Endometrium (tissue), 2 donors: ENCODE measurements around the gene ALDH9A1.
A peak's percentile ranks its signal among the peaks of the same experiment; 100 is the strongest.
"Not testable (repeated sequence)": the region's sequence is repeated elsewhere in the genome, so short reads cannot be mapped to it uniquely, and the experiment has no call there.

Experiments used
- FAIRE-seq: peaks from 2 replicates; lab custom pipeline; 2012; peaks lifted over from hg19 to GRCh38; lab: Jason Lieb, UNC
- donor health status: control.
- donor health status: control.

The ALDH9A1 gene

GRCh38 chr1:165645654-165646366 lies 52.6 kb downstream of the ALDH9A1 start:
- FAIRE-seq, result no peak

GRCh38 chr1:165644064-165644735 lies 54.2 kb downstream of the ALDH9A1 start:
- FAIRE-seq, result no peak

- FAIRE-seq, result no peak
These were observed 57.0 kb downstream of the ALDH9A1 start for GRCh38 chr1:165641231-165641987.

- no peak for FAIRE-seq
These were observed 58.3 kb downstream of the ALDH9A1 start for GRCh38 chr1:165639821-165640623.

GRCh38 chr1:165638211-165638610 lies 60.2 kb downstream of the ALDH9A1 start:
- FAIRE-seq, result not testable (repeated sequence)

GRCh38 chr1:165637427-165637826 lies 60.9 kb downstream of the ALDH9A1 start:
- FAIRE-seq, result no peak

- no peak for FAIRE-seq
These were observed 62.5 kb downstream of the ALDH9A1 start for GRCh38 chr1:165635823-165636222.

GRCh38 chr1:165635329-165635728 lies 63.0 kb downstream of the ALDH9A1 start:
- no peak for FAIRE-seq

GRCh38 chr1:165634154-165634921 lies 64.0 kb downstream of the ALDH9A1 start:
- FAIRE-seq, result no peak

- FAIRE-seq, result no peak
These were observed 64.7 kb downstream of the ALDH9A1 start for GRCh38 chr1:165633614-165634013.

GRCh38 chr1:165632491-165632890 lies 65.9 kb downstream of the ALDH9A1 start:
- FAIRE-seq, result no peak

GRCh38 chr1:165632152-165632469 lies 66.3 kb downstream of the ALDH9A1 start:
- no peak for FAIRE-seq

- FAIRE-seq, result no peak
These were observed 66.8 kb downstream of the ALDH9A1 start for GRCh38 chr1:165631342-165632151.

- FAIRE-seq, result peak; percentile 35
These were observed 67.6 kb downstream of the ALDH9A1 start, which contains the start of gene MGST3 for GRCh38 chr1:165630629-165631341. Gene MGST3 (plus strand): TSS chr1:165631234. CDS start chr1:165649848, 18,614 bp downstream.

GRCh38 chr1:165629848-165630628 lies 68.3 kb downstream of the ALDH9A1 start:
- no peak for FAIRE-seq

- FAIRE-seq, result no peak
These were observed 69.2 kb downstream of the ALDH9A1 start for GRCh38 chr1:165629151-165629550.

GRCh38 chr1:165628147-165628822 lies 70.1 kb downstream of the ALDH9A1 start:
- no peak for FAIRE-seq

- FAIRE-seq, result no peak
These were observed 73.9 kb downstream of the ALDH9A1 start for GRCh38 chr1:165624441-165624840.
